GM21576 (cell line): Measurements from ENCODE around the gene RASGRF1.
"Not testable (repeated sequence)": the region's sequence is repeated elsewhere in the genome, so short reads cannot be mapped to it uniquely, and the experiment has no call there.

Experiments used
- ATAC-seq: cut with Tn5 transposase; IDR thresholded peaks from one replicate; pipeline ENCODE4 v1.9.1; 2021; ENCODE audit warnings: mild to moderate bottlenecking, moderate library complexity; ENCODE audit not compliant: unreplicated experiment

Gene RASGRF1

GRCh38 chr15:79041601-79042168 is 48.9 kb downstream of the RASGRF1 start:
- no peak for ATAC-seq

GRCh38 chr15:79037848-79038247 is 52.7 kb downstream of the RASGRF1 start:
- no peak for ATAC-seq

- ATAC-seq = no peak
These were observed 54.3 kb downstream of the RASGRF1 start for GRCh38 chr15:79036323-79036722.

- ATAC-seq = no peak
These were observed 54.8 kb downstream of the RASGRF1 start for GRCh38 chr15:79035814-79036213.

- ATAC-seq = no peak
These were observed 55.4 kb downstream of the RASGRF1 start for GRCh38 chr15:79035111-79035601.

GRCh38 chr15:79034284-79034683 is 56.3 kb downstream of the RASGRF1 start:
- ATAC-seq = no peak

GRCh38 chr15:79032656-79033055 is 57.9 kb downstream of the RASGRF1 start:
- ATAC-seq = no peak

GRCh38 chr15:79031821-79032220 is 58.8 kb downstream of the RASGRF1 start:
- no peak for ATAC-seq

GRCh38 chr15:79031201-79031600 is 59.4 kb downstream of the RASGRF1 start:
- ATAC-seq = no peak

GRCh38 chr15:79030470-79030869 is 60.1 kb downstream of the RASGRF1 start:
- no peak for ATAC-seq

GRCh38 chr15:79028411-79028964 is 62.1 kb downstream of the RASGRF1 start:
- ATAC-seq = no peak

GRCh38 chr15:79027532-79028410 is 62.8 kb downstream of the RASGRF1 start:
- ATAC-seq = no peak

GRCh38 chr15:79025802-79026201 is 64.8 kb downstream of the RASGRF1 start:
- ATAC-seq = no peak

GRCh38 chr15:79025201-79025600 is 65.4 kb downstream of the RASGRF1 start:
- no peak for ATAC-seq

- not testable (repeated sequence) for ATAC-seq
These were observed 66.1 kb downstream of the RASGRF1 start for GRCh38 chr15:79024493-79024892.

- ATAC-seq = no peak
These were observed 66.7 kb downstream of the RASGRF1 start for GRCh38 chr15:79023918-79024317.

GRCh38 chr15:79023546-79023890 is 67.1 kb downstream of the RASGRF1 start:
- no peak for ATAC-seq

GRCh38 chr15:79018960-79019359 is 71.6 kb downstream of the RASGRF1 start:
- ATAC-seq = no peak

- no peak for ATAC-seq
These were observed 72.6 kb downstream of the RASGRF1 start for GRCh38 chr15:79017953-79018352.

GRCh38 chr15:79016527-79017170 is 73.9 kb downstream of the RASGRF1 start:
- ATAC-seq = no peak

- ATAC-seq = no peak
These were observed 75.2 kb downstream of the RASGRF1 start for GRCh38 chr15:79015416-79015815.

- ATAC-seq = no peak
These were observed 80.3 kb downstream of the RASGRF1 start for GRCh38 chr15:79010278-79010677.
